ENCODE data around the gene TARS1.

Gene TARS1

DNA sequence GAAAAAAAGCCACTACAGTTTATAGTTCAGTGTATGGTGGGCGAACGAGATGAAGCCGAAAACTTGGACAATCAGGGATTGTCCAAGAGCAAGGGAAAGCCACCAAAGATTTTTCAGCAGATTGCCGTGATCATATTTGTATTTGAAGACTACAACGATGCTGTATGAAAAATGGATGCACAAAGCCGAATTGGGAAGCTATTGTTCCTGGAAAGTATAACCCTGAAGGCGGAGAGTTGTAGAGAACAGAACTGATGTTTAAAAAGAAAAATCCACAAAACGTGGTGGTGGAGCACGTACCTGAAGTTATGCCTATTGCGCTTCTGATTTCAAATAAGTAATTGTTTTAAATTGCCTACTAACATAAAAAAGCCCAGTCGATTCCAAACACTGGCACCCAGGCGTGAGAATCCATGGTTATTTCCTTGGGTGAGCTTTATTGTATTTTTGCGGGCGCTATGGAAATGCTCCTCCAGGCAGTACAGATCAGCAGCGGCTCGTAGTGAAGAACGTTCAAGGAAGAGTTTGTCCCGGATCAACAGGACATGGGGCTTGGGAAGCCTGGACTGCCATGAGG, 772 bp upstream of the TARS1 start:
- DNase-seq (ENCODE audit: low read depth in 2 of 2), result no peak

DNA sequence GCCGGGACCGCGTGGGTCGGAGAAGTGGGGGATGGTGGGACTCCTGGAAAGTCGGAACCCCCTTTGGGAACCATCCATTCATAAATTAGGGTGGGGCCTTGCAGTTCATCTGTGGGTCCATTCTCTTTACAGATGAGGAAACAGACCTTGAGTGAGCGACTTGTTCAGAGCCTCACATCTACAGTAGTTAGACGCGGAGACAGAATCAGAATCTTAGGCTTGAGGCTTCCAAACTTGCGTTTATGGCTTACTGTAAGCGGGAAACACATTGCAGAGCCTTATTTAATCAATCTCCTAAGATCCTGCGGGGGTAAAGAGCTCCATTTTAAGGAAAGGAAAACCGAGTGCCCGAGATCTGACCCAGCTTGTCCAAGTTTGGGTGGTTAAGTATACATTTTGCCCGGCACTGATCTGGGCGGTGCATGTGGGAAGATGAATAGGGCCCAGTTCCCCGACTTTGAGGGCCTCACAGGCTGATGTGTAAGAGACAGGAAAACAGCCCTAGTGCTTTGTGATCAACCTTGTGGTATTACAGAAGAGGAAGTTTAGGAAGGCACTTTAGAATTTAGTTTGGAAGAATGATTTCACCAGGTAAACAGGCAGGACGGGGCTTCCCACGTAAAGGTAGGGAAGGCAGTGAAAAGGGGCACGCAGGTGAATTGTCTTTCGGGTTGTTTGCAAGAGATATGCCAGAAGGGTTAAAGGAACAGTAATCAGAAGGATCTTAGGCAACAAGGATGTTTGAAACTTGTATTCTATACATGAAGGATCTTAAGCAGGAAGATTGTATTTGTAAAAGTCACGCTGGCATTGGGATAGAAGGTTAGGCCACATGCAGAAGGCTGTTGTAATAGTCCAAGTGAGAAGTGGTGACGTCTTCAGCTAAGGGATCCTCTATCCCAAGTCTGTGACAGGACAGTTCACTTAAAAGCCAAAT, 744 bp downstream of the TARS1 start:
- peak in 1 of 2 donors; percentile 2 for DNase-seq (ENCODE audit: low read depth in 2 of 2)

GRCh38 chr5:33444542-33444941, 3.8 kb downstream of the TARS1 start:
- no peak for DNase-seq (ENCODE audit: low read depth in 2 of 2)

DNA sequence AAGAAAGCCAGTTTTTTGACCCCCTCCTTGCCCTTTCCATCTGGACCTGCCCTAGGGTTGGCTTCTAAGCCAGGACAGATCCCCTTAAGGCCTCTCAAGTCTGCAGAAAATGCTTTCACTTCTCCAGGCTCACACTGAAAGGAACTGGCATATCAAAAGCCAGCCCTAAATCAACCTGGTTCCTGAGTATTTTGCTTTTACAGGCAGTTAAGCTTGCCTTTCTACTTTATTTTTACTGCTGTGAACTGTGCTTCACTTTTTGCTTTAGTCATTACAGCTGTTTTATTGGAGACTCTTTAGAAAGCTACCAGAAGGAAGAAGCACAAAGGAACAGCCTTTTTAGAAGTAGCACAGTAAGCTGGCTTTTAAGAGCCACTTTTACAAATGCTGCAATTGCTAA, 5.0 kb downstream of the TARS1 start:
- DNase-seq (ENCODE audit: low read depth in 2 of 2), result no peak

DNA sequence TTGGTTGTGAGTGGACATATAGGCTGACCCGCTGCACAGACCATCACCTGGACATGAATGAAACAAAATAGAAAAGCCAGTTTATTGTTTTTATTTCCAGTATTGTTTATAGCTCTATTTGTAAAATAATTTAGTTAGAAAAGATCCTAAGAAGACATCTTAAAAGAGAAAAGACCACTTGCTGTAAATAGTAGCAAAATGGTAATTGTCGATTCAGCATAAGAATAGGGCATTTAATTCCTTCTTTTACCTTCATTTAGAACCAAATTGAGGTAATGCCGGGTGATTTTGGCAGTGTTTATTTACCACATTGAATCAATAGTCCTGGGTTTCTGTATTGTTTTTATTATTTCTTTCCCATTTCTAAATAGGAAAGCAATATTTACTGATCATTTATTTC, 7.4 kb downstream of the TARS1 start:
- DNase-seq (ENCODE audit: low read depth in 2 of 2), result no peak

DNA sequence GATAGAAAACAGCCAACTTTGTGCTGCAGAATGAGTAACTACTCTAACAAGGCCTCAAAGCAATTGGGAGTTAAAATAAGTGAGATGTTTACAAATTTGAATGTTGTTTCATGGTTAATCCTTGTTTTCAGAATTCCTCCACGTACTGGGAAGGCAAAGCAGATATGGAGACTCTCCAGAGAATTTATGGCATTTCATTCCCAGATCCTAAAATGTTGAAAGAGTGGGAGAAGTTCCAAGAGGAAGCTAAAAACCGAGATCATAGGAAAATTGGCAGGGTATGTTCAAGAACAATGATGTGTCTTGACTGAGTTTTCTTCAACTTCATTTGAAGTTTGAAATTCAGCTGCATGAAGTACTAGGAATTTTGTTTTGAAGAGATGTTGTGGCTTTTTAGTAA, 16.4 kb downstream of the TARS1 start:
- no peak for DNase-seq (ENCODE audit: low read depth in 2 of 2)

- DNase-seq (ENCODE audit: low read depth in 2 of 2), result no peak
These were observed 17.1 kb downstream of the TARS1 start for GRCh38 chr5:33457817-33458216.

DNA sequence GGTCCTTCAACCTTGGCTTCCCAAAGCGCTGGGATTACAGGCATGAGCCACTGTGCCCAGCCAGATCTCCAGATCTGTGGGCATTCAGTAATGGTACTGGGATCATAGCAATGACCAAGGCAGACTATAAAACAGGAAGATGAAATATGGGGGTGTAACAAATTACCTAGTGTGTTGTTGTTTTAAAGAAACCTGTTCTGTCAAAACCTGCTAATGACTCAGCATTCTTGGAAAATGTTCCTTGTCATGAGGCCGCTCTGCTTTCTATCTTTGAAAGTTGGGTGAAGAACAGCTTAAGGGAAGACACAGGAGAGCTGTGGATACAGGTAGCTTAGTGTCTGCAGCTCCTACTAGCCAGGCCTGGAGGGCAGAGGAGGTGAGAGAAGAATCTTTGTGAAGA, 19.4 kb downstream of the TARS1 start:
- DNase-seq (ENCODE audit: low read depth in 2 of 2), result no peak

DNA sequence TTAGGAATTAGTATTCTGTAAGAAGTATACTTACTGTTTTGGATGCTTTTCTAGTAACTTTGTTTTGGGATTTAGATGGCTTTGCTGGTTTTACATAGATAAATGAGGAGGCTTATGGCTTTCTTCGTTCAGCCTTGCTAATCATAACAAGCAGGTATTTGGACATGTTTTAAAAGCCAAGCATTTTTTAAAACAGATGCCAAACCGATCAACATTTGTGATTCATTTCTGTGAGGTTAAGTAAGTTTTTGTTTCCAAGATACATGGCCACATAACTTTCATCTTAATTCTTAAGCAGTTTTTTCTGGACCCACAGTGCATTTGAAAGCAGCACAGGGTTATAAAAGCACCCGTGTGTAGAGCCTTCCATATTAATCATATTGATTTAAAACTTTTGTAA, 21.7 kb downstream of the TARS1 start:
- DNase-seq (ENCODE audit: low read depth in 2 of 2), result no peak

GRCh38 chr5:33465120-33465519, 24.4 kb downstream of the TARS1 start:
- DNase-seq (ENCODE audit: low read depth in 2 of 2), result no peak

- no peak for DNase-seq (ENCODE audit: low read depth in 2 of 2)
These were observed 28.1 kb downstream of the TARS1 start for GRCh38 chr5:33468775-33469435.

DNA sequence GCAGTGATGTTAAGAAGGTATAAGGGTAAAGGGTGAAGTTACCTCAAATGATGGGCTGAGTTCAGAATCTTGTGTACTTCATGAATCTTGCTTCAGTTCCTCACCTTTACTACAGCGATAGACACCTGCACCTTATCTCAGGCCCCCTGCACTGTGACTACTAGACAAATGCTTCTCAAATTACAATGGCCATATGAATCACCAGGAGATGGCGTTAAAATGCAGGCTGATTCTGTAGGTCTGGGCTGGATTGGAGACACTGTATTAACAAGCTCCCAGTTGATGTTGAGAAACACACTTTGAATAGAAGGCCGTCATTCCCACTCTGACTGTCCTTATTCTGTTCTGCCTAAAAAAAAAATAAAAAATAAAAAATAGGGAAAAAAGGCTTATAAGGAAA, 29.8 kb downstream of the TARS1 start:
- no peak for DNase-seq (ENCODE audit: low read depth in 2 of 2)

- no peak for DNase-seq (ENCODE audit: low read depth in 2 of 2)
These were observed 32.1 kb downstream of the TARS1 start for GRCh38 chr5:33472805-33473409.

DNA sequence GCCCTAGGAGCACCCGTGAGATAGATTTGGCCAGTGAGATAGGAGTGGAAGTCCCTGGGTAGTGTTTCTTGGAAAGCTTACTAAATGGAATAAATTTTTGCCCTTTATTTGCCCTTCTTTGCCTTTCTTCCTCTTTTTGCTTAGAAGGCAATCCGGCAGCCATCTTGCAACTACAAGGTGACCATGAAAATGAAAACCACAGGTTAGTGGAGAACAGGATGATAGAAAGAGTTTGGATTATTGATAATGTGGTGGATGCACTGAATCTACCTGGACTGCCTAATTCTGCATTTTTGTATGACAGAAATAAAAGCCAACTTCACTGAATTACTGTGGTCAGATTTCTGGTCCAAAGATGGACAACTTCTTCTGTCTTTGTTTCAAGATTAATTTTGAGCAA, 33.2 kb downstream of the TARS1 start:
- DNase-seq (ENCODE audit: low read depth in 2 of 2), result no peak

GRCh38 chr5:33474931-33475499, 34.2 kb downstream of the TARS1 start:
- DNase-seq (ENCODE audit: low read depth in 2 of 2), result no peak

GRCh38 chr5:33475706-33476105, 34.9 kb downstream of the TARS1 start:
- no peak for DNase-seq (ENCODE audit: low read depth in 2 of 2)

GRCh38 chr5:33476992-33477391, 36.2 kb downstream of the TARS1 start:
- DNase-seq (ENCODE audit: low read depth in 2 of 2), result no peak

- DNase-seq (ENCODE audit: low read depth in 2 of 2), result no peak
These were observed 37.1 kb downstream of the TARS1 start for GRCh38 chr5:33477816-33478215.

- DNase-seq (ENCODE audit: low read depth in 2 of 2), result no peak
These were observed 38.5 kb downstream of the TARS1 start for GRCh38 chr5:33479311-33479710.

DNA sequence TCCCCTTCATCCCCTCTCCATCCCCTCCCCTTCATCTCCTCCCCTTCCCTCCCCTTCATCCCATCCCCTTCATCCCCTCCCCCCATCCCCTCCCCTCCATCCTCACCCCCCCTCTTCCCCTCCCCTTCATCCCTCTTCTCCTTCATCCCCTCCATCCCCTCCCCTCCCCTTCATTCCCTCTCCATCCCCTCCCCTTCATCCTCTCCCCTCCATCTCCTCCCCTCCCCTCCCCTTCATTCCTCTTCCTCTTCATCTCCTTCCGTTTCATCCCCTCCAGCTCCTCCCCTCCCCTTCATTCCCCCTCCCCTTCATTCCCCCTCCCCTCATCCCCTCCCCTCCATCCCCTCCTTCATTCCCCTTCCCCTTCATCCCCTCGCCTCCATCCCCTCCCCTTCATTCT, 40.1 kb downstream of the TARS1 start:
- DNase-seq (ENCODE audit: low read depth in 2 of 2), result no peak

DNA sequence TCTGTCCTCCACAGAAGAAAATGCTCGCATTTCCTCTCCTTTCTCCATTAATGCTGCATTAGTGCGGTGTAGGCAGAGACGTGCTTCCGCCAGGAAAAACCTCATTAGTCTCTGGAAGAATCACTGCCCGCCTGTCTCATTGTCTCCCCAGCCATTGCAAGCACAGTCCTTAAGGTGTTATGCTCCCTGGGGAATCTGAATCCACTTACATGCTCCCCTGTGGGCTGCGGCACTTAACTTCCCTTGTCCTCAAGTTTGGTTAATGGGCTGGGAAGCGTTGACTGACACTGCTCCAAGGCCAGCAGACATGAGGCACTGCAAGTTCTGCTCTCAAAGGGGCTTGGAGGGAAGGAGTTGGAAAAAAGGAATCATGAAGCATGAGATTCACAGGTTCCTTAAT, 41.6 kb downstream of the TARS1 start:
- DNase-seq (ENCODE audit: low read depth in 2 of 2), result no peak

DNA sequence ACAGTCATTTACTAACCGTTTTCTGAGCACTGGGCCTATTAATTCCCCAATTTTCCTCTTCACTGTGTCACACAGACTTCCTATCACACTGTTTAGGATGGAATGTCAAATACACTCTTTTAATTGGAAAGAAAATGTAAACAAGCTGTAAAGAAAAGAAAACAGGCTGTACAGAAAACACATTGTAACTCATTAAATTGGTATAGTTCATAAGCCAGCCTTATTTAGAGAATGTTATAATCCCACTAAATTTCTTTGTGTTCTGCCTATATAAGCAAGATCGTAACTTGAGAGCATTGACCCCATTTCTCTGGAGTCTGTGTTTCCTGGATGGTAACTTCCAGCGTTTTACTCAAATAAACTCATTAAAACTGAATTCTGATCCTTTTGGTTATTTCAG, 46.5 kb downstream of the TARS1 start:
- no peak for DNase-seq (ENCODE audit: low read depth in 2 of 2)

Measured in stimulated activated CD8-positive, alpha-beta memory T cell treated with anti-CD3 and anti-CD28 coated beads, Interleukin-15, amount 100 ng/mL, for 4 hours (primary cell).